GM18505 (cell line): Measurements from ENCODE around the gene ALK.

ENCODE experiments used
- ATAC-seq: cut with Tn5 transposase; IDR thresholded peaks from one replicate; pipeline ENCODE4 v1.9.1; 2021; ENCODE audit not compliant: unreplicated experiment
- POLR2A ChIP-seq: IDR thresholded peaks from 4 replicates; pipeline ENCODE4 v1.6.1; 2011; ENCODE audit warnings: borderline replicate concordance; ENCODE audit not compliant: insufficient read depth, insufficient read length; ENCODE audit errors: extremely low read depth

The ALK gene

DNA sequence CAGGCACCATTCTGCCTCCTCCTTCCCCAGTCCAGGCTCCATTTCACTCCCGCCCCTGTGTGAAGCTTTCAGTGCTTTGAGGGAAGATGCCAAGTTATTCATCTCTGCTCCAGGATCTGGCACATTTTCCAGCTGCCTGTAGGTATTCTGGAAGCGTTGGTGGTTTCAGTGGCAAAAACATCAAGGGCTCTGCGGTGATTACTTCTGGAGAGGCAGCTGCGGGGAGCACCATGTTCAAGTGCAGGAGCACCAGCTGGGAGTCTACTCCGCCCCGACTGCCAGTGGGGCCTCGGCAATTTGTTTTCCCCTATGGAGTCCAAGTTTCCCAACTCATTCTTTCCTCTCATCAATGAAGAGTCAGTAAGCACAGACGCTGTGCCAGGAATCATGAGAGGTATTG lies 594.5 kb downstream of the ALK start:
- no peak for TF ChIP-seq POLR2A
- no peak for ATAC-seq

DNA sequence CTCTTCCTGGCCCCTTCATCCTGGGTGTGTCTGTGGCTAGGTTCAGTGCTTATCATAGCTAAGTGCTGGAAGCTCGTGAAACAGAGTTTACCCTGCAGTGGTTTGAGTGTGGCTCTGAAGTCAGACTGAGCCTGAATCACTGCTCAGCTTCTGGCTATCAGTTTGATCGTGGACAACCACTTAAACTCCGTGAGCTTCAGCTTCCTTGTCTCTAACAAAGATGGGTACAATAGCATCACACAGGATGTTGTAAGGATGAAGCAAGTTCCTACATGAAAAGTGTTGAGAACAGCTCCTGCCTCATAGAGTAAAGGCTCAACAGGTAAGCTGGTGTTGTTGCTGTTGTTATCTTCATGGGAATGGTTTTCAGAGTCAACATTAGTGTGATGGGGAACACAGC lies 595.8 kb downstream of the ALK start:
- no peak for TF ChIP-seq POLR2A
- no peak for ATAC-seq

DNA sequence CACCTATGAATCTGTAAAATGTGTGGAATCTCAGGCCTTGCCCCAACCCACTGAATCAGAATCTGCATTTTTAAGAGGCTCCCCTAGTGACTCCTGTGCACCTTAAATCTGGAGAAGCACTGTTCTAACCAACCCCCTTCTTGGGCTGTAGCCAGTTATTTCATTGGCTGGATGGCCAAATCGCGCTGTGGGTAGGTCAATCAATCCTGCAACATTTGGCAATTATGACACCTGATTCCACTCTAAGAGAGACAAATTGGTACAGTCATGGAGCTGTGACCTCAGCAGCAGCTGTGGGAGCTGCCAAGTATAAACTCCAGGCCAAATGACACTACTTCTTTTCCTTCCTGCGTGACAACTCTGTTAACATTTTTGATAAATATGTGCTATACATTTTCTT lies 597.4 kb downstream of the ALK start:
- no peak for ATAC-seq

DNA sequence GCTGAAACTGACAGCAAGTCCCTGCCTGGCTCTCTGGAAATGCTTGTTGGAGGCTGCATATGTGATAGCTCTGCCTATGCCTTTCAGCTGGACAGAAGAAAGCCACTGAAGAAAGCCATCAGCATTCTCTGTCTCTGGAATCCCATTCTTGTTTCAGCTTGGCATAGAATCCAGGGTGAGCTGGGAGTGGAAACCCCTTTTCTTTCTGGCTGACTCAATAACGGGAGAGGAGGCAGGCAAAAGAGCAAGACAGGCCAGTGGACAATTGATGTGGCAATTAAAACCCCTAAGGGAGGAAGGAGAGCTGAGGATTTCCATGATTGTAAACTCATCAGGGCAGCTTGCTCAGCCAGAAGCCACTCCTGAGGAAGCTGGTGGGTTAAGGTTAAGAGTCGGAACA lies 598.1 kb downstream of the ALK start:
- no peak for ATAC-seq
- TF ChIP-seq POLR2A: no peak

More for the DNA sequence above, 597.4 kb downstream of the ALK start:
- no peak for TF ChIP-seq POLR2A

DNA sequence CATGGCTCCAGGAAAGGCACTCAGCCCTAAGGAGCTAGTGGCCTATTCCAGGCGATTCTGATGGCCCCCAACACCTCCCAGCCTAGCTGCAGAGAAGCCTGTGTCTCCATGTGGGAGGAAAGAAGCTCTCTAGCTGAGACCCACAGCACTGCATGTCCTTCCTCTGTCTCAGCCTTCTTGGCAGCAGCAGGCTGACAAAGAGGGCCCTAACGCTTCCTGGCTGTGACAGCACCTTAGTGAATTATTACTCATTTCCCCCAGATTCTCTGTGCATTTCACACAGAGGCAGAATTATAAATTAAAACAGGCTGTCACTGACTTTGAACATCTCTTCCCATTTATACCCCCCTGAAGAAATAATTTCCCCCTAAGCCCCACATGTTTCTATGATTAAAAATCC lies 599.4 kb downstream of the ALK start:
- no peak for TF ChIP-seq POLR2A
- no peak for ATAC-seq

DNA sequence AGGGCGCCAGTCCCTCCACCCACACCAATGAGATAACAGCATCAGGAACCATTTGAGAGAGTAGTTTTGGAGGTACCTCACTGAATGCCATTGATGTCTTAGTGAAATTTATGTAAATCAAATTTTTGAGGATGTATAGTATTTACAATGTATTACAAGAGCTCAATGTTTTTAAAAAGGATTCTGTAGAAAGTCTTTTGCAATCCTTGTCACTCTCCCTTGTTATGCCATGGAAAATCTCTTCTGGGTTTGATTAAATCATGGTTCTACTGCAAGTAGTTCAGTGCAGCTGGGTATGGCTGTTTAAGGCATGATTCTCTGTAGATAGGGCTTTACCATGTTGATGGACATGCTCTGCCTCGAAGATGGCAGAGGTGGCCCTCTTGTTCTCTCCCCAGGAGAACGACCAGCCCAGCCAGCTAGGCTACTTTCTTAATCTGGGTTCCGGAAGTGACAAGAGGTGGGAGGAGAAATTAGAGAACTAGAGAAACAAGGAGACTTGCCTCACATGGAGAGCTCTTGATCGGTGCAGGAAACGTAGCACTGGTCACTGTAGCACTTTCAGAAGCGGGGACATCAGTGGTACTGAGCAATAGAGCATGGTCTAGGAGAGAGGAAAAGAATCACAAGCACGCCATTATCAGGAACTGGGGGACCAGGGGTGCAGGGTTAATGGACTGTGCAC lies 603.4 kb downstream of the ALK start:
- no peak for ATAC-seq
- TF ChIP-seq POLR2A: no peak

DNA sequence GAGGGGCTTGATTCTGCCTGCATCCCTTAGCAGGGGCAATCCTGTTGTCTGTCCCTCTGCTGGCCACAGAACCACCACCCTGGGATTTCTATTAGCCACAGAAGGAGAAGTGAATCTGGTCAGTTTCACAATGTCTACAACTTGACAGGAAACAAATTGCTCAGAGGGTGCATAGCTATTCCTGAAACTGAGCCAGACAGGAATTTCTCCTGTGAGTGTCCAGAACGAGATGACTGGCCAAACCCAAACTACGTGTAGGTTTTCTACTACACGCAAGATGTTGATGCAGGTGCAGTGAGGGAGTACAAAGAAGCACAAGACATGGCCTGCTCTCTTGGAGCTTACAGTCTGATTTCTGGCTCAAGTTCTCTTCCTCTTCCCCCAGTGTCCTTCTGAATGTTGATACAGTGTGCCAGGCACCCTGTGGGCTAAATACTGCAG lies 604.3 kb downstream of the ALK start:
- no peak for TF ChIP-seq POLR2A
- no peak for ATAC-seq

DNA sequence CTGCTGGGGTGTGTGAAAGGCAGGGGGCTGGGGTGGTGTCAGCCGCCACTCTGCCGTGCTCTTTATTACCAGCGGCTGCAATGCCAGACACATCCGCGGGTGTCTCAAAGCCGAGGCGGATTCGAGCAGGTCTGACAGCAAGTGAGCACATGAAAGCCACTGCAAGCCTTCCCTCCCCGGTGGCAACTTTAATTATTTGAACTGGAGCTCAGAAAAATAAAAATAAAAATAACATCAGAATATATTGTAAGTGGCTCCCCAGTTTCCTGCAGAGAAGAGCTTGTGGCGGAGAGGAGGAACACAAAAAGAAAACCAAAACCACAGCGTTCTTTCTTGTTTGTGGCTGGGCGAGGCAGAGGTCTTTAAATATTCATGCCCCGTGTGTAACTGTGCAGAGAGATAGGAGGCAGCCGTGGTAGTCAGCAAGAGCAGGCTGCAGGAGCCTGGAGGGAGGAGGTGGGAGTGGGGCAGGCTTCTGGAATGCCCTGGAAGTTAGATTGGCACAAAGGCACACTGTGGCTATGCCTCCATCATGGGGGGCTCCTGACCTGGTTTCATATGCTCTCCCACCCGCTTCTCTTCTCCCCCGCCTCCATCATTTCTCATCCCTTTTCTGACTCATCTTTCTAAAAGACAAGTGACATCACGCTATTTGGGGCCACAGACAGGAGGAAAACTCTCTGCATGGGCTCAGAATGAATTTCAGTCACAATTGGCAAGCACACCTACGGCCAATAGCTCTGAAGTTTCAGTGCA lies 606.4 kb downstream of the ALK start:
- ATAC-seq: peak; percentile 63
- no peak for TF ChIP-seq POLR2A

DNA sequence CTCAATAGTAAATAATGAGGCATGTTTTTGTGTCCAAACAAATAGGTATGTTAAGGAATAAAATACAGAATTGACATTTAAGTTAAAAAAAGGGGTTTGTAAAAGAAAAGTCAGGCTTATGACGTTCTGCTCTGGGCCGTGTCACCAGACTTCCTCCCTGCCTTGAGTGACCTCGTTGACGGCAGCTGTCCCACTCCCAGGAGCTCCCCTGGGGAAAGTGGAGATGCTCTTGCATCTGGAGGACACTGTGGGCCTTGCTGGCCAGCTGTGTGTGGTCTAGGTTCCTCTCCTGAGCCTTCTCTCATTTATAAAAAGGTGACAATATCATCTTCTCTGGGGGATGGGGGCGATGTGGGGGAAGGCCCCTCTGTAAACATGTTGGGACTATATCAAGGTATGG lies 609.9 kb downstream of the ALK start:
- no peak for ATAC-seq
- TF ChIP-seq POLR2A: no peak

DNA sequence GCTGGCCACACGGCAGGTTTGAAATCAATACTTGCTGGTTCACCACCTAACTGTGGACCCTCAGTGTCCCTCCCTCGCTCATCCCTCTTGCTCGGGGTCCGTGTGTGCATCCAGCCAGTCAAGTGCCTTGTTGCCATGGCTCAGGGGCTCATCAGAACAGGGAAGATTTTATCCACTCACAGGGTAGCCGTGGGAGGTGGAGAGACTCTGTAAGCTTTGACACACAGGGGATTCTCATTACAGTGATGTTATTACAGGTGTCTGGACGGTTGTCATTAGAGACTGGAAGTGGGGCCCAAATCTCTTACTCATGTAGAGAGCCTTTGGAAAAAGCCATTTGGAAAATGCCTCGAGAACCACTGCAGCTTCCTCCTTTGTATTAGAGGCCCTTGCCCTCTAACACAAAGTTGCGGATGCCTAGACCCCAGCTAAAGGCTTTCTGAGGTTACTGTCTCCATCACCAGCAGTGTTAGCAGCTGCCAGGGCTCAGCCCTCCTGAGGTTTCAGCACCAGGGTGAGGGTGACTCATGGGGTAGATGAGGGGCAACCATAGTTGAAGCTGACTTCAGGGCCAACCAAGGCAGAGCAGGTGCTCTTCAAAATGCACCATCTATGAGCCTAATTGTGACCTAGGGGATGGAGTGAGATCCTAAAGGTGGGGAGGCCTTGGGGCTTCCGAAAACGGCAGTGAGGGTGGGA lies 610.6 kb downstream of the ALK start:
- TF ChIP-seq POLR2A: no peak
- no peak for ATAC-seq

DNA sequence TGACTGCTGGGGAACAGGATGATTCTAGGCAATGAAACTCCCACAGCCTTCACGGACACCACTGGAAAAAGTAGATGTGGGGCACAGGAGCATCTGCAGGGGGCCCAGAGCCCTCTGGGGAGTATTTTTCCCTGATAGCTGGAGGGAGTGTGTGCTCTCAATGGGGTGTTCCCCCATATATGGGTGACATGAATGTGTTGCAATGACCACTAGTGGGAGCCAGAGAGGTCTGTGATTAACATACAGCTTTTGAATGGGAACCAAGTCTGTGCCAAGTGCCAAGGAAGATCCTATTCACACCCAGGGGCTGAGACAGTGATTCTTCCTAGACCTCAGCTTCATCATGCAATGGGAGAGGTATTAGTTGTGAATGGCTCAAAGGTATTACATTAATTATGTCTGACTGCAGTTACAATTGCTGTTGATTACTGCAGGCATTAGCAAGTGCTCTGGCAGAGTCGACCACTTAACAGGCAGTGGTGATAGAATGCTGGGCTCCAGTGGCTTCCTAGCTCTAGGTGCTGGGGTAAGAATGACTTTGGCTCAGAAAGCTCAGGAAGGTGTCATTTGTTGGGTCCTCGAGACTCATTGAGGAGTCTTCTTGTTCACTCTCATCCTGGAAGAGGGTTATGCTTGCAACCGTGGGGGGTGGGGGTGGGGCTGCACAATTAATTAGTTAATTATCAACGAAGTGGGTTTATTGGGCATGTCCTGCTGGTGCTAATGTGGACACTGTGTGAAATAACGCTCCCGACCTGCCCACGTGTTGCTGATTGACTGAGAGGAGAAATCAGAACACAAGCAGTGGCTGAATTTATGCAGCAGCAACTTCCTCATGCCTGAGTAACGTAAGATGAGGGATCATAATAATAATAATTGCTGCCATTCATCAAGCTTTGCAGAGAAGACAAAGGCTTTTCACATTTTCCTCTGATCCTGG lies 612.0 kb downstream of the ALK start:
- peak; percentile 64 for ATAC-seq
- no peak for TF ChIP-seq POLR2A

DNA sequence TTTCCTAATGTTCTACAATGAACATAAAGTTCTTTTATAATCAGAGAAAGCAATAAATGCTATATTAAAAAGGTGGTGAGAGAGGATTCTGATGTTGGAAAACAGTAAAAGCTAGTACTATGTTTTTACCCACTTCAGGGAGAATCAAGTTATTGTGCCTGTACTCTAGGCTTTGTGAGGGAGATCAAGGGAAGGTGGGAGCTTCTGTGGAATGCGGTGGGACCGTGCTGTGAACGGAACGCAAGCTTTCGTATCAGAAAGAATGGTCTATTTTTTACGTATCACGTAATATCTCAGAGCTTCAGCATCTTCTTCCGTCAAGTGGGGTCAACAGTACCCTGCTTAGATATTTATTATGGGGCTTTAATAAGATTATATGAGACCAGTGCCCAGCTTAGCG lies 613.0 kb downstream of the ALK start:
- no peak for TF ChIP-seq POLR2A
- no peak for ATAC-seq

DNA sequence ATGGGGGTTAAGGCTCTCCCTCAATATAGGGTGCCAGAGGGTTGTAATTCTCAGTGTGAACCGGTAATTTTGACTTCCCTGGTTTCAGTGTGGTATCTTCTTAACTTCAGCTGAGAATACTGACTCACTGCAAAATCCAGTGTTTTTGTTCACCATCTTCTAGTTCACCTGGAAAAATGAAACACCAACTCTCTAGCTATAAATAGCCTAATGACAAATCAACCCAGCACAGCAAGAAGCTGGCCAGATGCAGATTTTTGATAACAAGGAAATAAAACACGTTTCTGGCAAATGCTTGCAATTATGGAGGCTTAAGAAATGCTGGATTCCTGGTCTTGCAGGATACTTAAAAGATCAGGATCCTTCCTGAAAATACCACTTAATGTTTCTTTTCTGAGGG lies 613.9 kb downstream of the ALK start:
- ATAC-seq: no peak
- no peak for TF ChIP-seq POLR2A
